Mesenteric fat pad (tissue), 1 donor: Measurements from ENCODE around the gene C12orf60. TPM values are rescaled to one million over a fixed set of nuclear protein-coding genes. Genes with fewer than 3 reads are reported as not detected.

Experiments
- DNase-seq: peaks from one replicate; pipeline ENCODE4 v3.0.0-alpha.2; 2020; ENCODE audit warnings: low spot score
- total RNA-seq: library from RNA; stranded (reverse); fragmentation: NEBNext Ultra II Directional; extraction: Animal tissue kit (Norgen Biotek cat#: 25700); gene quantifications from one replicate; pipeline ENCODE4 v1.2.1, GENCODE V29; 2021
- donor health status: DM: yes; HTN: yes; CAD: no.

Gene C12orf60
- total RNA-seq, 1 donor from 2014 or later = 0.51 TPM

DNA sequence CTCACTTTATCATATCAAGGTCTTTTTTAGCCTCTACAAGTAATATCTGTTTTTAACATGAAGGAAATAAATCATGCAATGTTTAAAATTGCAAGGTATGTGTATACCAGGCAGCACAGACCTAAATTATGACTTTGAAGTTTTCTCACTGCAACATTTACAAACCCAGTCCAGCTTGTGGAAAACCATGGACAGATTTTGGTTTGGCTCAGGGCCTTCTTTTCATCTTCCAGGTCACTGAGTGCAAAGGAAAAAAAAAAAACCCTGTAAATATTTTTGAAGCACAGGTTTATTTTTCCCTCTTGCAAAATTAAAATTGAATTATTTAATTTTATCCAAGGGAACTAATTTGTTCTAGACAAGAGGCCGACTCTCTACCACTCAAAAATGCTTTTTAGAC, 68.4 kb downstream of the C12orf60 start:
- no peak for DNase-seq

DNA sequence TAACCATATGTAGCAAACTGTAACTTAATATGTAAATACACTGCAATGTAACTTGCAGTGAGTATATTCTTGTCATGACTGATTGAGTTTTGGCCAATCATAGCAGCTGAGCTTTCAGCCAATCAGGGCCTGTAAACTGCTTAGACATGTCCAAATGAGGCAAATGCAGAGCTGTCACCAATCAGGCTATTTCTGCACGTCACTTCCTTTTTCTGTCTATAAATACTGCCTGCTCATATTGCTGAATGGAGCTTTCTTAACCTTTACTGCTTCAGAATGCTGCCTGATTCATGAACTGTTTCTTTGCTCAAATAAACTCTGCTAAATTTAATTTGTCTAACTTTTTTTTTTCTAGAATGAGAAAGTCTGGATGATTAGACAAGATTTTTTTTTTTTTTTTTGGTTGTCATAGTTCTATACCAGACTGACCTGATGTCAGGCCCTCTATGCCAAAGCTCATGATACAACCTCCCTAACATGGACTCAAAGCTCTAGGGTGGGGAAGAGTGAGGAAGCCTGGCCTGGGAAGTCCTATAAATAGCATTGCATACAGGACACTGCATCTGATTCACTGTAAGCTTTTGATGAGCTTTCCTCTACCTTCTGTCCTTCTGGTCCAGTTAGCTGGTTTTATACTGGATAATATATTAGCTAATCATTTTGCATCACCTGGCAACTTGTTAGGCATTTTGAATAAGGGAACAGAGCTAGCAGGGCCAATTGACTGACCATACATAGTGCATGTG, 70.1 kb downstream of the C12orf60 start:
- no peak for DNase-seq

Other genes with a start within 250 kb of the C12orf60 start
- 35.7 TPM for gene PLBD1, start 235.8 kb upstream of the C12orf60 start, total RNA-seq
- not detected for gene GUCY2C, start 107.1 kb upstream of the C12orf60 start, total RNA-seq
- 45.4 TPM for gene WBP11, start 192 bp upstream of the C12orf60 start, total RNA-seq
- gene SMCO3, start 10.5 kb downstream of the C12orf60 start, total RNA-seq = not detected
- 1.6 TPM for gene ART4, start 39.9 kb downstream of the C12orf60 start, total RNA-seq
- 2,401 TPM for gene MGP, start 82.2 kb downstream of the C12orf60 start, total RNA-seq
- gene ERP27, start 134.9 kb downstream of the C12orf60 start, total RNA-seq = 0.87 TPM
- 136 TPM for gene ARHGDIB, start 157.9 kb downstream of the C12orf60 start, total RNA-seq
- not detected for gene PDE6H, start 169.4 kb downstream of the C12orf60 start, total RNA-seq